ENCODE results near the gene ELP6. TPM values are rescaled to one million over a fixed set of nuclear protein-coding genes. Genes with fewer than 3 reads are reported as not detected.

Gene ELP6, protein sequence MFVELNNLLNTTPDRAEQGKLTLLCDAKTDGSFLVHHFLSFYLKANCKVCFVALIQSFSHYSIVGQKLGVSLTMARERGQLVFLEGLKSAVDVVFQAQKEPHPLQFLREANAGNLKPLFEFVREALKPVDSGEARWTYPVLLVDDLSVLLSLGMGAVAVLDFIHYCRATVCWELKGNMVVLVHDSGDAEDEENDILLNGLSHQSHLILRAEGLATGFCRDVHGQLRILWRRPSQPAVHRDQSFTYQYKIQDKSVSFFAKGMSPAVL
- total RNA-seq (100 to 1,000 TPM in 1 of 9 donors, 10 to 100 TPM in 8; 41.3 to 125 (median 45.4) TPM), polyA plus RNA-seq (10 to 100 TPM; 46.5 to 53.7 (median 51.7) TPM)
- long read RNA-seq, donor 1, transcript ELP6-201 (7 exons, 1,401 nt) = major isoform, 16 of 45 reads
- long read RNA-seq, donor 1, partial matches to known transcripts = 22 of 45 reads
- long read RNA-seq, donor 1, other reads (novel, unspliced or antisense) = 0 of 45 reads
- long read RNA-seq, donor 2, transcript ELP6-201 (7 exons, 1,401 nt) = major isoform, 10 of 22 reads
- long read RNA-seq, donor 2, partial matches to known transcripts = 10 of 22 reads
- long read RNA-seq, donor 2, other reads (novel, unspliced or antisense) = 0 of 22 reads
- long read RNA-seq, donor 3, transcript ELP6-201 (7 exons, 1,401 nt) = major isoform, 10 of 12 reads
- long read RNA-seq, donor 3, partial matches to known transcripts = 0 of 12 reads
- long read RNA-seq, donor 3, other reads (novel, unspliced or antisense) = 0 of 12 reads
- long read RNA-seq, donor 4, transcript ELP6-201 (7 exons, 1,401 nt) = major isoform, 32 of 44 reads
- long read RNA-seq, donor 4, partial matches to known transcripts = 5 of 44 reads
- long read RNA-seq, donor 4, other reads (novel, unspliced or antisense) = 4 of 44 reads
- long read RNA-seq, donor 5, transcript ELP6-201 (7 exons, 1,401 nt) = major isoform, 32 of 64 reads
- long read RNA-seq, donor 5, transcript ELP6-205 (7 exons, 880 nt) = minor isoform, 11 of 64 reads
- long read RNA-seq, donor 5, partial matches to known transcripts = 6 of 64 reads
- long read RNA-seq, donor 5, other reads (novel, unspliced or antisense) = 14 of 64 reads
- long read RNA-seq, donor 6, transcript ELP6-201 (7 exons, 1,401 nt) = major isoform, 23 of 35 reads
- long read RNA-seq, donor 6, partial matches to known transcripts = 7 of 35 reads
- long read RNA-seq, donor 6, other reads (novel, unspliced or antisense) = 2 of 35 reads
- long read RNA-seq, donor 7, transcript ELP6-201 (7 exons, 1,401 nt) = major isoform, 10 of 29 reads
- long read RNA-seq, donor 7, partial matches to known transcripts = 18 of 29 reads
- long read RNA-seq, donor 7, other reads (novel, unspliced or antisense) = 0 of 29 reads
- long read RNA-seq, donor 8, transcript ELP6-201 (7 exons, 1,401 nt) = major isoform, 17 of 52 reads
- long read RNA-seq, donor 8, partial matches to known transcripts = 32 of 52 reads
- long read RNA-seq, donor 8, other reads (novel, unspliced or antisense) = 0 of 52 reads
- long read RNA-seq, donor 9, transcript ELP6-201 (7 exons, 1,401 nt) = major isoform, 11 of 13 reads
- long read RNA-seq, donor 9, partial matches to known transcripts = 0 of 13 reads
- long read RNA-seq, donor 9, other reads (novel, unspliced or antisense) = 0 of 13 reads
- long read RNA-seq, donor 10, transcript ELP6-201 (7 exons, 1,401 nt) = major isoform, 6 of 30 reads
- long read RNA-seq, donor 10, partial matches to known transcripts = 23 of 30 reads
- long read RNA-seq, donor 10, other reads (novel, unspliced or antisense) = 0 of 30 reads

DNA sequence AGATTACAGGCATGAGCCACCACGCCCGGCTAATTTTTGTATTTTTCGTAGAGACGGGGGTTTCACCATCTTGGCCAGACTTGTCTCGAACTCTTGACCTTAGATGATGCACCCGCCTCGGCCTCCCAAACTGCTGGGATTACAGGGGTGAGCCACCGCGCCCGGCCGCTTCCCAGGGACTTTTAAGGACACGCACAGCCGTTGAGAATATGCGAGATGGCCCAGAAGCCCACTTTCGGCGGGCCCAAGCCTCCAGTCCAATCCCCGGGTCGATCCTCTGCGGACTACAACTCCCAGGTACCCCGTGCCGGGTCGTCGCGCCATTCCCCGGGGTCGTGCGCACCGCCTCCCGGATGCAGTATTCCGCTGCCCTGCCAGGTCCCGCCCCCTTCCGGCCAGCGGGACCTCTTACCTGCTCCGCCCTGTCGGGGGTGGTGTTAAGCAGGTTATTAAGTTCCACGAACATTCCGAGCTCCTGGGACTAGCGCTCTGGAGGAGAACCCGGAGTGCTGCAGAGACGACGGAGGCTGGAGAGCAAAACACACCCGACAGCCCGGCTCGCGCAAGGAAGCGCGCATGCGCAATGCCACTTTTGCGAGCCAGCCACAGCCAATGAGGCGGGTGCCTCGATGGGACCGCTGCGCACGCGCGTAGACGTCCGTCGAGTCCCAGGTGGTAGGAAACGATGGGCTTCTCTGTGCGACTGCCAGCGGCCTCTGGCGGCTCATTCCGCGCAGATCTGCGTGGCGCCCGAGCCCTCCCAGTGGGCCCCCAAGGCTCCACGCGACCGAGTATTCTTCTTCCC, at the start of gene ELP6:
Gene ELP6 (minus strand): TSS at position 588 of the 805 bp plus-strand sequence. CDS start 122 bp downstream, at position 466.
- Histone ChIP-seq H3K4me1 (replicated peaks in 1 of 2) (peaks cover 0 to 12% of the 10 kb centered on the region in 2 donors), H3K27ac (peak within 1 kb of the TSS; percentile 47 to 96 (median 89)), H3K36me3 (replicated peaks in 1 of 2) (peaks cover 0 to 14% of the 10 kb centered on the region in 2 donors)

DNA sequence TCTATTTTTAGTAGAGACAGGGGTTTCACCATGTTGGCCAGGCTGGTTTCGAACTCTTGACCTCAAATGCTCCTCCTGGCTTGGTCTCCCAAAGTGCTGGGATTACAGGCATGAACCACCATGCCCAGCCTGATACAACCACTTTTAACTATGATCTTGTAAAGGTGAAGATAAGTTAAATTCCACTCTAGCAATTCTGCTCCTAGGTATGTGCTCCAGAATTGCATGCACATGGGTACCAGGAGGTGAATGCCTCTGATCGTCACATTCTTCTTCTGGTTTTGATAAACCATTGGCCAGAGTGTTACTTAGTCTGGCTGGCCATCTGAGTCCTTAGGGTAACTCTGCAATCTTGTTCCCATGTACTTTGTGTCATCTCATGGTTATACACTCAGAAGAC, 42.8 kb upstream of the ELP6 start:
- 97 to 100% (median 99%) methylated on average over 2 of the region's 2 CpGs for WGBS, 4 donors
- intact Hi-C loops (cut with DNase I) = no loop called here
- no peaks in the 10 kb centered on the region for H3K9me3 ChIP-seq (replicated peaks in 1 of 3)
- H3K27ac ChIP-seq = no peak overlapping the region
- H3K36me3 ChIP-seq (replicated peaks in 1 of 2) = no peaks in the 10 kb centered on the region
- peaks cover 0 to 3% of the 10 kb centered on the region in 2 donors for H3K4me1 ChIP-seq (replicated peaks in 1 of 2)
- no peak for DNase-seq
- H3K27me3 ChIP-seq = no peaks in the 10 kb centered on the region
- H3K4me3 ChIP-seq = no peak overlapping the region
- TF ChIP-seq POLR2A (IDR thresholded peaks at IDR 0.05) = no peak
- TF ChIP-seq, protein P1, sequence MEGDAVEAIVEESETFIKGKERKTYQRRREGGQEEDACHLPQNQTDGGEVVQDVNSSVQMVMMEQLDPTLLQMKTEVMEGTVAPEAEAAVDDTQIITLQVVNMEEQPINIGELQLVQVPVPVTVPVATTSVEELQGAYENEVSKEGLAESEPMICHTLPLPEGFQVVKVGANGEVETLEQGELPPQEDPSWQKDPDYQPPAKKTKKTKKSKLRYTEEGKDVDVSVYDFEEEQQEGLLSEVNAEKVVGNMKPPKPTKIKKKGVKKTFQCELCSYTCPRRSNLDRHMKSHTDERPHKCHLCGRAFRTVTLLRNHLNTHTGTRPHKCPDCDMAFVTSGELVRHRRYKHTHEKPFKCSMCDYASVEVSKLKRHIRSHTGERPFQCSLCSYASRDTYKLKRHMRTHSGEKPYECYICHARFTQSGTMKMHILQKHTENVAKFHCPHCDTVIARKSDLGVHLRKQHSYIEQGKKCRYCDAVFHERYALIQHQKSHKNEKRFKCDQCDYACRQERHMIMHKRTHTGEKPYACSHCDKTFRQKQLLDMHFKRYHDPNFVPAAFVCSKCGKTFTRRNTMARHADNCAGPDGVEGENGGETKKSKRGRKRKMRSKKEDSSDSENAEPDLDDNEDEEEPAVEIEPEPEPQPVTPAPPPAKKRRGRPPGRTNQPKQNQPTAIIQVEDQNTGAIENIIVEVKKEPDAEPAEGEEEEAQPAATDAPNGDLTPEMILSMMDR (IDR thresholded peaks at IDR 0.05) = no peak

More for the DNA sequence above, at the start of gene ELP6:
- peak; percentile 38 to 67 for TF ChIP-seq POLR2A (IDR thresholded peaks at IDR 0.05)
- TF ChIP-seq, protein P1 (IDR thresholded peaks at IDR 0.05) = peak; percentile 24 to 68 (median 60)
- Histone ChIP-seq H3K27me3 (no peaks in the 10 kb centered on the region), H3K4me3 (peak within 1 kb of the TSS; percentile 15 to 82 (median 59)), H3K9me3 (replicated peaks in 1 of 3) (no peaks in the 10 kb centered on the region)
- intact Hi-C loops (cut with DNase I) = loop anchor here (5.0 to 10.0 kb wide), 2 partner anchors 89 to 91 kb away; no protein-coding TSS in a partner anchor
- peak; percentile 96 to 98 (median 97) for DNase-seq
- WGBS, 4 donors = 0 to 1% (median 0%) methylated on average over 9 to 71 of the region's 71 CpGs

DNA sequence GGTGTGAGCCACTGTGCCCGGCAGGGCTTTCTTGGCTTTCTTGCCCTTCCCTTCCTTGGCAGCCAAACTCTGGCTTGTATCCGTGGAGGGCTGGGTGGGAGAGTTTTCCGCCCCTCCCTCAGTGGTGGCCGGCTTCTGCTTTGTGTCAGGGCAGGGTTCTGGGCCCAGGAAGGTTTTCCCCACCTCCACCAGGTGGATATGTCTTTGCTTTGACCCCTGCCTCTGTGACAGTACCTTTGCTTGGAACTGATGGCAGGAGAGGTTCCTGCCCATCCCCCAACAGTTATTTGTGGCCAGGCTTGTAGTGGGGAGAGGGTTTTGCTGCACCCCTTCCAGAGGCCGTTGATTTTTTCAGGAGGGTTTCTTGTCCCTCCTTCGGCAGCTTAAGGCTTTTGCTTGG, 40.8 kb upstream of the ELP6 start:
- Histone ChIP-seq H3K9me3 (replicated peaks in 1 of 3) (no peaks in the 10 kb centered on the region), H3K4me3 (no peak overlapping the region)
- DNase-seq = no peak

More for the DNA sequence above, 40.8 kb upstream of the ELP6 start:
- WGBS, 4 donors = 60 to 92% (median 83%) methylated on average over 2 to 6 of the region's 6 CpGs
- H3K27ac ChIP-seq = no peak overlapping the region
- intact Hi-C loops (cut with DNase I) = no loop called here
- H3K27me3 ChIP-seq = no peaks in the 10 kb centered on the region
- H3K4me1 ChIP-seq (replicated peaks in 1 of 2) = peaks cover 0 to 3% of the 10 kb centered on the region in 2 donors
- TF ChIP-seq, protein P1 (IDR thresholded peaks at IDR 0.05) = no peak
- TF ChIP-seq POLR2A (IDR thresholded peaks at IDR 0.05) = no peak
- H3K36me3 ChIP-seq (replicated peaks in 1 of 2) = no peaks in the 10 kb centered on the region
